ENCODE data around the gene OR2A5. TPM values are rescaled to one million over a fixed set of nuclear protein-coding genes. Genes with fewer than 3 reads are reported as not detected.

OR2A5 gene
- polyA plus RNA-seq, 2 of the 4 experiments (the other 2 are of a cell fraction), result not detected

DNA sequence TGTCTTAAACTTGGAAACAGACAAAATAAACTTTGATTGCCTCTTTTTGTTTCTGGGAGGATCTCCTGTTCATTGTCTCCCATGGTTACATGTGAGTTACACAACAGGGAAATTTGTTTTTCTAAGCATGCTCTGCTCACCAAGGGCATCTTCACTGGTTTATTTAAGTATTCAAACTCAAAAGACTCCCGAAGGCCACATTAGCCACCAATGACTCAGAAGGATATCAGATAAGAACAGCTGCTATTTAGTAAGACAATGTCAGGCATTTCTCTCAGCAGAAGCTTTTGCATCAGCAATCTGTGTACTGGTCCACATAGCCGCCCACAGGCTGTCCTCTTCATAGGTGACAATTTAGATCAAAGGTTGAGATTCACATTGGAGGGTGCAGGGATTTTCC is 29.3 kb upstream of the OR2A5 start:
- ATAC-seq (peak; percentile 76 to 85), DNase-seq (ENCODE audit: low read depth in 1 of 2, low spot score in 1 of 2) (peak in 1 of 2 experiments; percentile 59), FAIRE-seq (no peak)
- H3K4me2 ChIP-seq, result peak overlapping the region; percentile 39
- TF ChIP-seq FOSL2 (IDR thresholded peaks at IDR 0.05) (no peak), FOSL2 (CRISPR knock-in tag; IDR thresholded peaks at IDR 0.05) (peak; percentile 36), CEBPB (IDR thresholded peaks at IDR 0.05) (peak; percentile 36; a peak in 1 of 4 replicates), GATA3 (IDR thresholded peaks at IDR 0.05; ENCODE audit: borderline replicate concordance) (peak; percentile 56; the same call in 1 of the 2 replicates), JUNB (IDR thresholded peaks at IDR 0.05) (peak; percentile 27; the same call in 1 of the 2 replicates)
- TF ChIP-seq, protein P1, sequence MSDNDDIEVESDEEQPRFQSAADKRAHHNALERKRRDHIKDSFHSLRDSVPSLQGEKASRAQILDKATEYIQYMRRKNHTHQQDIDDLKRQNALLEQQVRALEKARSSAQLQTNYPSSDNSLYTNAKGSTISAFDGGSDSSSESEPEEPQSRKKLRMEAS (IDR thresholded peaks at IDR 0.05), result no peak
- WGBS (ENCODE audit: missing lambda C conversion rate), result 14% methylated on average over 2 of the region's 2 CpGs
- CTCF ChIA-PET, result interaction anchor here (0.6 to 1.7 kb wide), 3 partner anchors 12 to 120 kb away, joined by 3 to 4 read pairs (median 4); no protein-coding TSS in a partner anchor
- POLR2A ChIA-PET, result interaction anchor here (0.7 to 0.9 kb wide), 2 partner anchors 117 to 118 kb away, joined by 4 to 6 read pairs; partner anchors contain the start of gene TCAF1
- H3K9me3 ChIP-seq, result no peaks in the 10 kb centered on the region
- H3K4me3 ChIP-seq, result no peak overlapping the region
- H3K27ac ChIP-seq, result no peak overlapping the region
- peaks cover 13% of the 10 kb centered on the region; the same call in 2 of the 3 replicates for H3K4me1 ChIP-seq

DNA sequence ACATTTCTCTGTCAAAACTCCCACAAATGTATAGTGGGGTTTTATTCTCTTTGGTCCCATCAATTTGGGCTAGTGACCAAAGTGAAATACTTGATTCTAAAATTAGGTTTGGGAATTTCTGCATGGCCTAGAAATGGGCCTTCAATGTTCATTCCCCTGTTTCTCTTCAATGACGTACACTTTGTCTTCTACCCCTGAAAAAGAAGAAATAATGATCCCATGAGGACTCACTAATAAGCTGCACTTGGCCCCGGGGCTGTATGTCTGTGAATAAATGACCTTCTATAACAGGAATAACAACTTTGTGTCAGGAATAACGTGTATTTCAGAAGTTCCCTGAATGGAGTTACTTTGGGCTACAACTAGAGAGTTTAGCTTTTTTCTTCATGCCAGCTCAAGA is 28.4 kb upstream of the OR2A5 start:
- Histone ChIP-seq H3K27ac (no peak overlapping the region), H3K4me1 (peaks cover 13% of the 10 kb centered on the region; the same call in 2 of the 3 replicates), H3K9me3 (no peaks in the 10 kb centered on the region), H3K4me2 (no peak overlapping the region), H3K4me3 (no peak overlapping the region)
- ATAC-seq, result no peak
- FAIRE-seq, result no peak
- TF ChIP-seq RNF2 (IDR thresholded peaks at IDR 0.05; ENCODE audit: borderline replicate concordance, low read depth) (no peak), ZC3H11A (IDR thresholded peaks at IDR 0.05) (no peak), MYC (IDR thresholded peaks at IDR 0.05; ENCODE audit: borderline replicate concordance, low read length) (no peak), EP300 (IDR thresholded peaks at IDR 0.05) (no peak), HDAC2 (IDR thresholded peaks at IDR 0.05) (no peak), HOXB5 (CRISPR knock-in tag; IDR thresholded peaks at IDR 0.05) (no peak), MAFK (IDR thresholded peaks at IDR 0.05; ENCODE audit: partially characterized antibody) (no peak)
- DNase-seq (ENCODE audit: low read depth in 1 of 2, low spot score in 1 of 2), result no peak
- WGBS (ENCODE audit: missing lambda C conversion rate), result 38% methylated on average over 3 of the region's 3 CpGs
- CTCF ChIA-PET, result interaction anchor here (0.6 to 1.7 kb wide), 6 partner anchors 8 to 119 kb away, joined by 3 to 5 read pairs (median 4); partner anchors contain the start of gene TCAF1
- POLR2A ChIA-PET, result no interaction called here

DNA sequence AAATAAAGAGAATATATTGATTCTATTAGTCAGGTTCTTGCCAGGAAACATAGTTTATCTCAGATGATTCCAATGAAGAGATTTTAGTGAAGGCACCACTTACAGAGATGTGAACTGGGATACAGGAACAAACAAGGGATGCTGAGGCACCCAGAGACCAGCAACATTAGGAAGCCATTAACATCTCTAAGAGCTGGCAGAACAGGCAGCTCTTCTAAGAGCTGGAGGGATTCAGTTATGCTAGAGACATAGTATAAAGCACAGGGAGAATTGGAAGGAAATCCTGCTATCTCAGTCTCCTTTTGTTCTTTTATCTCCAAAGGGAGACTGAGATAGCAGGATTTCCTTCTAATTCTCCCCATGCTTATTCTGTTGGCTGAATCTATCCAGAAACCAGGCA is 26.6 kb upstream of the OR2A5 start:
- Histone ChIP-seq H3K4me1 (peaks cover 13% of the 10 kb centered on the region; the same call in 2 of the 3 replicates), H3K4me2 (no peak overlapping the region), H3K4me3 (no peak overlapping the region), H3K27ac (no peak overlapping the region), H3K9me3 (no peaks in the 10 kb centered on the region)
- FAIRE-seq, result no peak
- ChIA-PET POLR2A (interaction anchor here (1.0 kb wide), 1 partner anchor 120 kb away, joined by 5 read pairs; the partner anchor contains the start of gene TCAF1), CTCF (interaction anchor here (1.6 to 2.0 kb wide), 2 partner anchors 10 to 120 kb away, joined by 5 to 9 read pairs; partner anchors contain the start of gene TCAF1)
- no peak for TF ChIP-seq EHF (CRISPR knock-in tag; IDR thresholded peaks at IDR 0.05)
- TF ChIP-seq, protein P2, sequence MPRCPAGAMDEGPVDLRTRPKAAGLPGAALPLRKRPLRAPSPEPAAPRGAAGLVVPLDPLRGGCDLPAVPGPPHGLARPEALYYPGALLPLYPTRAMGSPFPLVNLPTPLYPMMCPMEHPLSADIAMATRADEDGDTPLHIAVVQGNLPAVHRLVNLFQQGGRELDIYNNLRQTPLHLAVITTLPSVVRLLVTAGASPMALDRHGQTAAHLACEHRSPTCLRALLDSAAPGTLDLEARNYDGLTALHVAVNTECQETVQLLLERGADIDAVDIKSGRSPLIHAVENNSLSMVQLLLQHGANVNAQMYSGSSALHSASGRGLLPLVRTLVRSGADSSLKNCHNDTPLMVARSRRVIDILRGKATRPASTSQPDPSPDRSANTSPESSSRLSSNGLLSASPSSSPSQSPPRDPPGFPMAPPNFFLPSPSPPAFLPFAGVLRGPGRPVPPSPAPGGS (IDR thresholded peaks at IDR 0.05), result no peak
- no peak for TF ChIP-seq RCOR1 (IDR thresholded peaks at IDR 0.05; ENCODE audit: low read depth, low read length)
- TF ChIP-seq POLR2A (IDR thresholded peaks at IDR 0.05; ENCODE audit: low read length), result no peak
- TF ChIP-seq HEYL (CRISPR knock-in tag; IDR thresholded peaks at IDR 0.05), result no peak
- TF ChIP-seq GATA3 (IDR thresholded peaks at IDR 0.05; ENCODE audit: borderline replicate concordance), result no peak
- no peak for TF ChIP-seq FOXS1 (CRISPR knock-in tag; IDR thresholded peaks at IDR 0.05)
- DNase-seq (ENCODE audit: low read depth in 1 of 2, low spot score in 1 of 2), result no peak
- ATAC-seq, result no peak

DNA sequence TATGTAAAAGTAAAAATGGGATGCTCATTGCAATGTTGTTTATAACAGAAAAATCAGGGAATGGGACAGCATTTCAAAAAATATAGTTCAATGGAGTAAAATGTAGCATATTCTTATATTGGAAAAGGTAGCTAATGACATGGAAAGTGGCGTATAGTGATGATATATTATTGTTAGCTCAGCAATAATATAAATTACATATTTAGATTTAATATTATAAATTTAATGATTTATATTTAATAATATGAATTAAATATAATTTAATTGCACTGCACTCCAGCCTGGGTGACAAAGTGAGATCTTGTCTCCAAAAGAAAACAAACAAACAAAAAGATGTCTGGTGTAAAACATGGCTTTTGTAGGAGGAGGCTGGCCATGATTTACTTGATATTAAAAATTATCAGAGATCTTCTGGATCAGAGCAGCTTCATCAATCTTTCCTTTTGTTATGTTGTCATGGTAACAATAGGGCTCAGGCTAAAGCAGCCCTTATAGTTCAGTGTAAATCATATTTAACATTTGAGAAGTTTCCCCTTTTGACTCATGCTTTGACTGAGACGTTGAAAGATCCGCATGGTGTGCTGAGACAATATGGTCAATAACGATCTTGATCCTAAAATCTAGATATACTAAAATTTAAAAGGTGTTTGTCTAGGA is 25.4 kb upstream of the OR2A5 start:
- no peak overlapping the region for H3K4me3 ChIP-seq
- 79% methylated on average over 4 of the region's 4 CpGs for WGBS (ENCODE audit: missing lambda C conversion rate)
- FAIRE-seq (no peak), ATAC-seq (no peak), DNase-seq (ENCODE audit: low read depth in 1 of 2, low spot score in 1 of 2) (no peak)
- H3K9me3 ChIP-seq, result no peaks in the 10 kb centered on the region
- ChIA-PET CTCF (interaction anchor here (1.1 to 2.0 kb wide), 3 partner anchors 11 to 290 kb away, joined by 3 to 9 read pairs (median 5); partner anchors contain the start of gene TCAF1), POLR2A (interaction anchor here (1.0 kb wide), 1 partner anchor 121 kb away, joined by 5 read pairs; the partner anchor contains the start of gene TCAF1)
- H3K27ac ChIP-seq, result no peak overlapping the region
- no peak overlapping the region for H3K4me2 ChIP-seq
- H3K4me1 ChIP-seq, result peaks cover 13% of the 10 kb centered on the region; the same call in 2 of the 3 replicates
- TF ChIP-seq, protein P3, sequence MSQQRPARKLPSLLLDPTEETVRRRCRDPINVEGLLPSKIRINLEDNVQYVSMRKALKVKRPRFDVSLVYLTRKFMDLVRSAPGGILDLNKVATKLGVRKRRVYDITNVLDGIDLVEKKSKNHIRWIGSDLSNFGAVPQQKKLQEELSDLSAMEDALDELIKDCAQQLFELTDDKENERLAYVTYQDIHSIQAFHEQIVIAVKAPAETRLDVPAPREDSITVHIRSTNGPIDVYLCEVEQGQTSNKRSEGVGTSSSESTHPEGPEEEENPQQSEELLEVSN (IDR thresholded peaks at IDR 0.05; ENCODE audit: borderline replicate concordance, low read depth), result no peak
- TF ChIP-seq BHLHE40 (IDR thresholded peaks at IDR 0.05; ENCODE audit: low read depth, low read length), result no peak
- no peak for TF ChIP-seq MYC (IDR thresholded peaks at IDR 0.05; ENCODE audit: borderline replicate concordance, low read length)
- TF ChIP-seq CHD4 (IDR thresholded peaks at IDR 0.05; ENCODE audit: borderline replicate concordance), result no peak
- no peak for TF ChIP-seq EP300 (IDR thresholded peaks at IDR 0.05)
- no peak for TF ChIP-seq GATA3 (IDR thresholded peaks at IDR 0.05; ENCODE audit: borderline replicate concordance)
- no peak for TF ChIP-seq FOSL2 (IDR thresholded peaks at IDR 0.05)
- no peak for TF ChIP-seq FOSL2 (CRISPR knock-in tag; IDR thresholded peaks at IDR 0.05)
- TF ChIP-seq, protein P2 (IDR thresholded peaks at IDR 0.05), result no peak
- no peak for TF ChIP-seq POLR2AphosphoS2 (conservative IDR thresholded peaks at IDR 0.05; ENCODE audit: low read length)
- TF ChIP-seq ZFP36 (IDR thresholded peaks at IDR 0.05; ENCODE audit: borderline replicate concordance, partially characterized antibody), result no peak
- TF ChIP-seq, protein P4, sequence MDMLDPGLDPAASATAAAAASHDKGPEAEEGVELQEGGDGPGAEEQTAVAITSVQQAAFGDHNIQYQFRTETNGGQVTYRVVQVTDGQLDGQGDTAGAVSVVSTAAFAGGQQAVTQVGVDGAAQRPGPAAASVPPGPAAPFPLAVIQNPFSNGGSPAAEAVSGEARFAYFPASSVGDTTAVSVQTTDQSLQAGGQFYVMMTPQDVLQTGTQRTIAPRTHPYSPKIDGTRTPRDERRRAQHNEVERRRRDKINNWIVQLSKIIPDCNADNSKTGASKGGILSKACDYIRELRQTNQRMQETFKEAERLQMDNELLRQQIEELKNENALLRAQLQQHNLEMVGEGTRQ (IDR thresholded peaks at IDR 0.05), result no peak
- TF ChIP-seq CEBPB (IDR thresholded peaks at IDR 0.05), result no peak
- no peak for TF ChIP-seq TP53 (CRISPR knock-in tag; IDR thresholded peaks at IDR 0.05)

Measured in A549 (cell line).